OCI-M2 (cell line): ENCODE results near the gene EIF4G3.
"Not testable (repeated sequence)": the region's sequence is repeated elsewhere in the genome, so short reads cannot be mapped to it uniquely, and the experiment has no call there.

Experiments used
- DNase-seq: peaks from one replicate; lab custom pipeline; 2025; ENCODE audit not compliant: unreplicated experiment; lab: John Stamatoyannopoulos, UW

Gene EIF4G3, protein sequence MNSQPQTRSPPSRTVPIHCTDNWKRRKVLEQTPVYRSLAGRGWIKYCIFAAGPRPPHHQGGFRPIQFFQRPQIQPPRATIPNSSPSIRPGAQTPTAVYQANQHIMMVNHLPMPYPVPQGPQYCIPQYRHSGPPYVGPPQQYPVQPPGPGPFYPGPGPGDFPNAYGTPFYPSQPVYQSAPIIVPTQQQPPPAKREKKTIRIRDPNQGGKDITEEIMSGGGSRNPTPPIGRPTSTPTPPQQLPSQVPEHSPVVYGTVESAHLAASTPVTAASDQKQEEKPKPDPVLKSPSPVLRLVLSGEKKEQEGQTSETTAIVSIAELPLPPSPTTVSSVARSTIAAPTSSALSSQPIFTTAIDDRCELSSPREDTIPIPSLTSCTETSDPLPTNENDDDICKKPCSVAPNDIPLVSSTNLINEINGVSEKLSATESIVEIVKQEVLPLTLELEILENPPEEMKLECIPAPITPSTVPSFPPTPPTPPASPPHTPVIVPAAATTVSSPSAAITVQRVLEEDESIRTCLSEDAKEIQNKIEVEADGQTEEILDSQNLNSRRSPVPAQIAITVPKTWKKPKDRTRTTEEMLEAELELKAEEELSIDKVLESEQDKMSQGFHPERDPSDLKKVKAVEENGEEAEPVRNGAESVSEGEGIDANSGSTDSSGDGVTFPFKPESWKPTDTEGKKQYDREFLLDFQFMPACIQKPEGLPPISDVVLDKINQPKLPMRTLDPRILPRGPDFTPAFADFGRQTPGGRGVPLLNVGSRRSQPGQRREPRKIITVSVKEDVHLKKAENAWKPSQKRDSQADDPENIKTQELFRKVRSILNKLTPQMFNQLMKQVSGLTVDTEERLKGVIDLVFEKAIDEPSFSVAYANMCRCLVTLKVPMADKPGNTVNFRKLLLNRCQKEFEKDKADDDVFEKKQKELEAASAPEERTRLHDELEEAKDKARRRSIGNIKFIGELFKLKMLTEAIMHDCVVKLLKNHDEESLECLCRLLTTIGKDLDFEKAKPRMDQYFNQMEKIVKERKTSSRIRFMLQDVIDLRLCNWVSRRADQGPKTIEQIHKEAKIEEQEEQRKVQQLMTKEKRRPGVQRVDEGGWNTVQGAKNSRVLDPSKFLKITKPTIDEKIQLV (N-terminal part only)

DNA sequence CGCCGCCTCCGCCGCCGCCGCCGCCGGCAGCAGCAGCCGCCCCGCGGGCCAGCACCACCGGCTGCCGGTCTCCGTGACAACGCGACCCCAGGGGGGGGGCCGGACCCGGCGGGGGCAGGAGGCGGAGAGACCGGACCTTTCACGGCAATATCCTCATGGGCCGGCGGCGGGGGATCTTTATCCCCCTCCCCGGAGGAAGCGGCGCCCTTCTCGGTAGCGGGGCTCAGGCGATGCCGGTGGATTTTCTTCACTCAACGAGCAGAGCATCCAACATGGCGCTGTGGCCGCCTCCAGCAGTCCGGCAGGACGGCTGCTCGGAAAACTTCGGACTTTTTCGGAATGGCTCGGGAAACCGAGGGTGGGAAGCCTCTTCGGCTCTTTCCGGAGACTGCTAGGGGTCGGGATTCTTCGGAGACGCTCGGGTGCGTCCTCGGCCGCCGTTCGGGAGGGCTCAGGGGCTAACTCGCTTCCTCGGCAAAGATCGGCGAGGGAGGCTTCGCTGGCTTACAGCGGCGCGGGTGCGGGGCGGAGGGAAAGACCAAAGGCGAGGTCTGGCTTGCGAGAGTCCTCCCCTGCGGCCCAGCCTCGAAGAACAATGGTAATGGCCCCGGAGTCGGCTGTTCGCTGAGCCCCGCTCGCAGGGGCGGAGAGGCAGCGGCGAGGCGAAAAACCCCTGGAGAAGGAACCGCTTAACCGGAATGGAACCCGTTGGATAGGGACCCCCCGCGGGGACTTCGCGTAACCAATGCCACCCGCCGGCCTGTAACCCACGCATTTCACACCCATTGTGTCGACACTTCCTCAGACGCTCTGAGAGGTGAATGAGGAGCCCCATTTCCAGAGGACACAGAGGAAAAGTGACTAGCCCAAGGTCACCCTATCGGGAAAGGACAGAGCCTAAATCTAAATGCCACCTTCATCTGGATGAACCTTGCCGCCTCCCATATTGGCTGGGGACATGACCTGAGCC is at the start of gene EIF4G3:
Gene EIF4G3, minus strand, starts transcription at position 312 of the 970 bp plus-strand sequence. CDS start 174,155 bp downstream, outside the sequence.
- peak; percentile 91 for DNase-seq

DNA sequence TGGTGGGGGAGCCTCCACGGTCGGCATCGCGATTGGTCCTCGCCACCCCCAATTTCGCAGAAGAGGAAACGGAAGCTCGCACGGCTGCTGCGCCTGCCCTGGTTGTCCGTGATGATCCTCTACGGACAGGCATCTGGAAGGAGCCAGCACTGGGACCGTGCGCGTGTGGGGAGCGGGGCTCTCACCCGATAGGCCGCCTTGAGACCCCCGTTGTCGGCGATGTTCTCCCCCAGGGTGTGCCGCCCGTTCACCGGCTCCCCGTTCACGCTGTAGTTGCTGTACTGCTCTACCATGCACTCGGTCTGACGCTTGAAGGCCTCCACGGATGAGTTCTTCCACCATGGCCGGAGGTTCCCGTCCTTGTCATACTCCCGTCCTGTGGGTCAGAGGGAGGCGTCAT is 48.4 kb upstream of the EIF4G3 start:
- DNase-seq, result no peak

DNA sequence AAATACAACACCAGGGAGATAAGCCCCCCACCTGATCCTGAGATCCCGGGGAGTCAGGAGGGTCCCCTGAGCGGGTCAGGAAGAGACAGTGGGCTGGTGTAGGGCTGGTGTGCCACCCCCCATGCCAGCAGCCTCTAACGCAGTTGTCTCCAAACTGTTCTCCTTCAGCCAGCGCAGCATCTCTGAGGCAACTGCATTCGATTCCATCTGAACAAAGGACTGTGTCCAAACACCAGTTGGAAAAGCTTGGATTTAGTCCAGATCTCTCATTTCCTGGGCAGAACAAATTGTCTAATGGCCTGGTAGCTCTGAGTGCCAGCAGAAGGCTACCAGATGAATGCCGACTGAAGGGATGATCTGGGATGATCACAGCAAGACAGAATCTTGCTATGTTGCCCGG is 44.1 kb upstream of the EIF4G3 start:
- no peak for DNase-seq

DNA sequence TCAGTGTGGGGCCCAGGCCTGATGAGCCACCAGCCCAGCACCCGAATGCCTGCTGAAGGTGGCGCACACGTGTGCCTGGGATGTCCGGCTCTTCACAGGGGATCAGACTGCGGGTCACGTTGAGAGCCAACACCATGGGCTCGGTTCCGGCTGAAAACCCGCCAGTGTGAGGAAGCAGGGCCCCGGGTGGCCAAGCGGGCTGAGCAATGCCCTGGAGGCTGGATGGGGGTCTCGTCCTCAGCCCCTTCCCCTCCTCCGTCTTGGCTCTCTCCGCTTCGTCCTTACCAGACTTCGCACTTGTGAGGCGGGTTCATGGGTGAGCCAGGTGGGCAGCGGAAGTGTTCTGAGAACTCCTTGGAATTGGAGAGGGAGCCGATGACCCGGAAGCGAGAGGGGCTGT is 43.0 kb upstream of the EIF4G3 start:
- no peak for DNase-seq

DNA sequence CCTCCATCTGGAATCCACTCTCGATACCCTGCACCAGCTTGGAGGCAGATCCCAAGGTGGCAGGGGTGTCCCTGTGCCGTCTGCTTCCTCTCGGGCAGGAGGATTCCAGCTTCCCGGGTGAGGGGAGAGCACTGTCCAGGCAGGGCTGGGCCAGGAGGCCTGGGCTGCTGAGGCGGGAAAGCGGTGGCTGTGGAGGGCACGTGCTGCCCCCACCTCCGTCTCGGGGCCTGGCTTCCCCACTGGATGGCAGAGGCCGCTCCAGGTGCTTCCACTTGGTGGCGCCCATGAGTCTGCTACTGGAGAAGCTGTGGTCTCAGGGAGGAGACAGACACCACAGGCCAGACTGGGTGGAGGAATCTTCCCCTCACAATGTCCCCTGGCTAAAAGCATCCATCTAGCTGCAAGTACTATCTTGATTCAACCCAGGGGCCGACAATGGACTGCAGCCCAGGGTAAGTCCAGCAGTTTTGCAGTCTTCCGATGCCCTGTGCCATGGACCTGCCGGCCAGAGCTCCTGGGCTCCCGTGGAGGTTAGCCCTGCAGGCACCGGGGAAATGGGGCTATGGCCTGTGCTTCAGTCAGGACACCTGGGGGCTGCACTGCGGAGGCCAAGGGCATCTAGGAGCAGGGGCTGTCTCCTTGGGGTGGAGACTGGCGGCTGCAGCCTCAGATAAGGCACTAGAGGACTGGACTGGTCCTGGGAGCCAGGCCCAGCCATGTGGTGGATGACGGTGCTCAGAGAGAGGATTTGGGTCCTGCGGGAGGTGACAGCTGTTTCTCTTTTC is 41.3 kb upstream of the EIF4G3 start:
- DNase-seq, result no peak

DNA sequence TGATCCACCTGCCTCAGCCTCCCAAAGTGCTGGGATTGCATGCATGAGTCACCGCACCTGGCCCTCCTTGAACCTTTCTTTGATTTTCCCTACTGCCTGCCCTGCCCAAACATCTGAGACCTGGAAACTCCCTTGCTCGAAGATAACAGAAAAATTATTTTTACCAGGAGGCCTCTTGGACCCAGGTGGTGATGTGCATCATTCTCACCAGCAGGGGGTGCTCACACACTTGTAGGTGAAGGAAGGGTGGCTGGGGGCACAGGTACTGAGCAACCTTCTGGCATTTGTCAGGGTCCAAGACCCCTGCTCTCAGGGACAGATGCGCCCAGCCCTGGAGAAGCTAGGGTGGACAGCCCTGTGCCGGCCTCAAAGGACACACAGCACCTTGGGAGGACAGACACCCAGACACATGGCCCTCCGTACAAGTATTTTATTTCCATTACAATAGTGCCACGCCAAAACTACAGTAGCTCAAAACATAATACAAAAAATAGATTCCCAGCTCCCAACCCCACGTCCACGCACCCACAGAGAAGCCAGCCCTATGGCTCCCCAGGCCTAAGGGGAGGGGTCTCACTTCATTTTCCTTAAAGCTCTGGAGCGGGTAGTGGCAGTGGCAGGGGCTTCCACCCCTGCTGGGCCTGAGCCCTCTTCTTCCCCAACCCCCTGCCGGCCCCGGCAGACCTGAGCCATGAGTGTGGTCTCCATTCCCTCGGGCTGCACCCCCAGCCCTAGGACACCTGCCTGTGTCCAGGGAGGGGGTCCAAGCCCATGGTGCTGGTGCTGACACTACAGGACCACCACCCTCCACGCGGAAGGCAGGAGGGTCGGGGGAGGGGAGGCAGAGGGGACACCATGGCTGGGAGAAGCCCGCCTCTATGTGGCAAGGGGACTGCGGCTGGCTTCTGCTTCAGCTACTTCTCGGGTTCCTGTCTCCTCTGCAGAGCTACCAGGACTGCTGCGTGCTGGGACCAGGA is 40.4 kb upstream of the EIF4G3 start:
- DNase-seq, result no peak

DNA sequence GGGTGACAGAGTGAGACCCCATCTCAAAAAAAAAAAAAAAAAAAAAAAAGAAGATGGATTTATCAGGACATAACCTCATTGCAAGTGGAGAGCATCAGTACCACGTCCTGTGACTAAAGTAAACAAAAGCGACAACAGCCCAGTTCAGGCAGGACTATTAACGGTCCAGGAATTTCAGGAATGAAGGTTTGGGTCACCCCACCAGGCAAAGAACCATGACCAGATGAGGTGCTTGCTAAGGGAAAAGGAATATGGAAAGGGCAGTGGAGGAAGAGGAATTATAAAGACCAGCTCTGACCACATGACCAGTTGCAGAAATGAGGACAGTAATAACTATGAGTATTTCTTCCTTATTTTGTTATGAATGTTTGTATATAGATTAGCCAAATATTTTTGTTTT is 35.4 kb upstream of the EIF4G3 start:
- no peak for DNase-seq

DNA sequence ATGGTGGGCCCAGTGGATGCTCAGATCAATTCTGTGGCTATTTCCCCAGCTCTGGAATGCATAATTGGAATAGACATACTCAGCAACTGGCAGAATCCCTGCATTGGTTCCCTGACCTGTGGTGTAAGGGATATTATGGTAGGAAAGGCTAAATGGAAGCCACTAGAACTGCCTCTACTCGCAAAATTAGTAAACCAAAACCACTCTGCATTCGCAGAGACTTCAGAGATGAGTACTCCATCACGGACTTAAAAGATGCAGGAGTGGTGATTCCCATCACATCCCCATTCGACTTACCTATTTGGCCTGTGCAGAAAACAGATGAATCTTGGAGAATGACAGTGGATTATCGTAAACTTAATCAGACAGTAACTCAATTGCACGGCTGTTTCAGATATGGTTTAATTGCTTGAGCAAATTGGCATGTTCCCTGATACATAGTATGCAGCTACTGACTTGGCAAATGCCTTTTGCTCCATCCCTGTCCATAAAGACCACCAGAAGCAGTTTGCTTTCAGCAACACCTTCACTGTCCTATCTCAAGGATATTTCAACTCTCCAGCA is 31.5 kb upstream of the EIF4G3 start:
- not testable (repeated sequence) for DNase-seq

DNA sequence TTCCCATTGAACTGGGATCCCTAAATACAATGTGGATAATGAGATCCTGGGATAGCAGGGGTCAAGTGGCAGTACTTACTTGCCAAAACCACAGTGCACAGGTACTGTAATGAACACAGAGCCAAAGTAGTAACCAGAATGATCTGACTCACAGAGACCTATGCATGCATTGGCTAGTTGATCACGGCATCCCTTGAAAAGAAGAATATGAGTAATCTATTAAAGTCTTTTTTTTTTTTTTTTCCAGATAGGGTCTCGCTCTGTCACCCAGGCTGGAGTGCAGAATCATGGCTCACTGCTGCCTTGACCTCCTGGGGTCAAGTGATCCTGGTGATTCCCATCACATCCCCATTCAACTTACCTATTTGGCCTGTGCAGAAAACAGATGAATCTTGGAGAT is 29.4 kb upstream of the EIF4G3 start:
- DNase-seq, result no peak

DNA sequence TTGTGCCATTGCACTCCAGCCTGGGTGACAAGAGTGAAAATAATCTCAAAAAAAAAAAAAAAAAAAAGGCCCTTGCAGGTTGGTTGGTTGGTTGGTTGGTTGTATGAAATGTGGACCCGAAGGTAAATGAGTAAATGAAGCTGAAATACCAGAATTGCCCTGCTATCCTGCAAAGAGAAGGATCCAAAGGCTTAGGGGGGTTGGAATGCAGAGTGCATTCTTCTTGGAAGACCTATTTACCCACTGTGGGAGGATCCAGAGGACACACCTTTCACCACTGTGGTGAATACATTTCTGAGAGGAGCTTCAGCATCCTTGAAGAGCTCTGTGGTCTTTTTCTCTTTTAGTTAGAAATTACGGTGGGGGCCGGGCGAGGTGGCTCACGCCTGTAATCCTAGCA is 28.7 kb upstream of the EIF4G3 start:
- no peak for DNase-seq

DNA sequence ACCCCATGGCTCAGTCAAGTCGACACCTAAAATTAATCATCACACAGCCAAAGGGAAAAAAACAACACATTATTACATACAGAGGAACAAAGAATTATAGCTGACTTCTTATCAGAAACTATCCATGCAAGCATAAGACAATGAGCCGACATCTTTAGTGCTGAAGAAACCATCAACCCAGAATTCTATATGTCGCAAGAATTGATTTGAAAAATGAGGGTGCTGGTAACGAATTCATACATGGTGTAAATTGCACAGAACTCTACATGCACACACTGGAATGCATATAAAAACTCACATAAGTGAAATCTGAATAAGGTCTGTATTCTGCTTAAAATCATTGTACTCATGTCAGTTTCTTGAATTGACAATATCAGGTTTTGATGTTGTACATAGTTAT is 25.0 kb upstream of the EIF4G3 start:
- DNase-seq, result no peak

DNA sequence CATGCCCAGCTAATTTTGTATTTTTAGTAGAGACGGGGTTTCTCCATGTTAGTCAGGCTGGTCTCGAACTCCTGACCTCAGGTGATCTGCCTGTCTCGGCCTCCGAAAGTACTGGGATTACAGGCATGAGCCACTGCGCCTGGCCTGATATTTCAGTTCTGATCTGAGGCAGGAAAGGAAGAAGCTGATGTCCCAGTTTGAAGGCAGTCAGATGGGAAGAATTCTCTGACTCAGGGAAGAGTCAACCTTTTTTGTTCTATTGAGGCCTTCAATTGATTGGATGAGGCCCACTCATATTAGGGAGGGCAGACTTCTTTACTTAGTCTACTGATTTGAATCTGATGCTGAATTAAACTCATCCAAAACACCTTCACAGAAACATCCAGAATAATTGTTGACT is 24.5 kb upstream of the EIF4G3 start:
- not testable (repeated sequence) for DNase-seq

DNA sequence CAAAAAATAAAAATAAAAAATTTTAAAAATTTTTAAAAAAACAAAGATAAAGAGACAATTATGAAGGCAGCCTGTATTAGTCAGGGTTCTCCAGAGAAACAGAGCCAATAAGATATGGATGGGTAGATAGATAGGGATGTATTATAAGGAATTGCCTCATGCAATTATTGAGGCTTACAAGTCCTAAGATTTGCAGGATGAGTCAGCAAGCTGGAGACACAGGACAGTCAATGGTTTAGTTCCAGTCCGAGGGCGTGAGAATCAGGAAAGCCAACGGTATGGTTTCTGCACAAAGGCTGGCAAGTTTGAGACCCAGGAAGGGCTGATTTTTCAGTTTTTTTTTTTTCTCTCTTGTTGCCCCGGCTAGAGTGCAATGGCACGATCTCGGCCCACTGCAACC is 24.1 kb upstream of the EIF4G3 start:
- DNase-seq, result no peak

DNA sequence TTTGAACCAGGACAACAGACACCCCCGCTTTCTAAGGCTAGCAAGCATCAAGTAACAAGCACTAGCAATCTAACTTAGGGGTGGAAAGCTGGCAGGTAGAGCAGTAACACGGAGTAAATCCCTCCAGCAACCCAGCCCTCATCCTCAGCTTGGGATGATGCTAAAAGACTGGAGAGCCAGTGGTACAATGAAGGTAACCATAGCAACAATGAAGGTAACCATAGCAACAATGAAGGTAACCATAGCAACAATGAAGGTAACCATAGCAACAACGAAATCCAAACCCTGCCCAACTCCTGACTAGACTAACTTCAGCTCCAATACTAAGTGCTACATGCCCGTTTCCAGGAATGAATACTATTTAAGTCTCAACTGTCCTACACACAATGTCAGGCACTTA is 22.2 kb upstream of the EIF4G3 start:
- no peak for DNase-seq

DNA sequence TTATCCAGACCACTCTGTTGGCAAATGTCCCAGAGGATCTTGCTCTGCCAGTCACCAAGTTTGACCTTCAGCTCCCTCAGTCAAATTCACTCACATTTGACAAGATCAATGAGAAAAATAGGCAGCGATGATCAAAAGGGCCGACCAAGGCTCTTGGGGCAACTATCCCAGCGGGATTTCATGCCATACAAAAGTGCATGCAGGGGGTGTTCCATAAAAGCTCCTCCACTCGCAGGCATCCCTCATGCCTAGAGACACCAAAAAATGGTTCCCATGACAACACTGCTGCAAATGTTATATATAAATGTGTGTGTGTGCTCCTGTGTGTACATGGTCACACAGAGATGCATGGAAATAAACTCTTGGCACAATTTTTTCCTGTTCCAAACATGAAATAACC is 16.2 kb upstream of the EIF4G3 start:
- DNase-seq, result no peak

DNA sequence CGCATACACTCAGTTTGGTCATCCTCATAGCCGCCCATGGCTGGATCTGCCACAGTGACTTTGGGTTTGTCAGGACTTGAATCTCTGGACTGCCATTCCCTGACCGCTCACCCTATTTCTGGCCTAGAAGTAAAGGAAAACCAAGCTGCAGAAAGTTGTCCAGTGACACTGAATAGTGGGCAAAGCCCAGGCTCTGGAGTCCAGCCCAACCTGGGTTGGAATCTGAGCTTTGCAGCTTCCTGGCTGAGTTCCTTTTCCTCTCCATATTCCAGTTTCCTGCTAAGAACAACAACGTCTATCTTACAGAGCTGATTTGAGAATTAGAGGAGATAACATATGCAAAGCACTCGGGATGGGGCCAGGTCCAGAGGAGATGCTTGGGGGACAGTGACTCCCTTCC is 15.6 kb upstream of the EIF4G3 start:
- no peak for DNase-seq

DNA sequence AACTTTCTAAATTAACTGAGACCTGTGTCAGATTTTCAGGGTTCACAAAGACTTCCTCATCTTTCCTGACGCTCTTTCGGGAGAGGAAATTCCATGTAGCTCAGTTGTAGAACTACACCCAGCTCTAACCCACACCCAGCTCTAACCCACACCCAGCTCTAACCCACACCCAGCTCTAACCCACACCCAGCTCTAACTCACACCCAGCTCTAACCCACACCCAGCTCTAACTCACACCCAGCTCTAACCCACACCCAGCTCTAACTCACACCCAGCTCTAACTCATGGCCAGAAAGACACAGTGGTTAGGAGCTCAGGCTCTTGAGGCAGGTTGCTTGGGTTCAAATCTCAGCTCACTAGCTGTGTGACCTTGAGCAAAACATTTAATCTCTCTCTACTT is 14.1 kb upstream of the EIF4G3 start:
- DNase-seq, result not testable (repeated sequence)

DNA sequence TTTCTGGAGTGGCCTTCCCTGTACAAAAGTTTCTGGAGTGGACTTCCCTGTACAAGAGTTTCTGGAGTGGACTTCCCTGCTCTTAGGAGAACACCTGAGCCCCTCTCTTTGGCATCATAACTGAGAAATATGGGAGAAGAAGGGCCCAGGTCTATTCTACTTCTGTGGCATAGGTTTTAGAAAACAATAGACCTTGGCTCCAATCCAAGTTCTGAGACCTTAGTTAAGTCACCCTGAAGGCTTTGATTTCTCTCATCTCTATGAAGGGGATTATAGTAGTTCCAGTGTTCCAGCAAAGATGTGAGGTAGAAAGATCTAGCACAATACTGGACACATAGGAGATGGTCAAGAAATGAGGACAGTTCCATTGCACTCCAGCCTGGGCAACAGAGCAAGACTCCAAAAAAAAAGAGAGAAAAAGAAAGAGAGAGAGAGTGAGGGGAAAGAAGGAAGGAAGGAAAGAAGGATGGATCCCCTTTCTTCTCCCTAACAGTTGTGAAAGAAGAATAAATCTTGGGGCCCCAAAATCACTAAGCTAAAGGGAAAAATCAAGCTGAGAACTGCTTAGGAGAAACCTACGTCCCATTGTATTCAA is 13.3 kb upstream of the EIF4G3 start:
- no peak for DNase-seq
